GM23248 (cell line): ENCODE measurements around the gene CMTM6.

Experiments
- EZH2 ChIP-seq: fragments of 200-600 bp; sonication (generic); IDR thresholded peaks from 2 replicates; pipeline ENCODE4 v1.6.1; 2018; ENCODE audit warnings: antibody characterized with exemption, mild to moderate bottlenecking; ENCODE audit not compliant: insufficient read depth, poor library complexity, severe bottlenecking
- EZH2phosphoT487 ChIP-seq: fragments of 200-600 bp; sonication (generic); IDR thresholded peaks from 2 replicates; pipeline ENCODE4 v1.6.1; 2018; ENCODE audit warnings: antibody characterized with exemption, moderate library complexity, mild to moderate bottlenecking, low read depth; ENCODE audit not compliant: insufficient read depth

GRCh38 chr3:32487781-32488473 is 14.7 kb downstream of the CMTM6 start:
- TF ChIP-seq EZH2 (no peak), EZH2phosphoT487 (no peak)
